NCI-H82 treated with DMSO at 0.1 percent for 48 hours (cell line): ENCODE data around the gene RASA3.

Experiments
- DNase-seq: peaks from one replicate; lab custom pipeline; 2025; ENCODE audit not compliant: unreplicated experiment; lab: John Stamatoyannopoulos, UW

Gene RASA3

GRCh38 chr13:113928685-113929627, 203.5 kb downstream of the RASA3 start:
- no peak for DNase-seq
